Fibroblast of lung (primary cell): Measurements from ENCODE around the gene SYT14. TPM values are rescaled to one million over a fixed set of nuclear protein-coding genes. Genes with fewer than 3 reads are reported as not detected.

Source experiments
- DNase-seq, 2 donors: peaks; one replicate each; pipeline versions ENCODE4 v3.0.0 to v3.0.0-alpha.2; 2010; ENCODE audit warnings: low read depth in 2 of 2
- H2AFZ ChIP-seq: 2 replicates; pipeline ENCODE4 v1.5.1; 2012; ENCODE audit warnings: low read length, control low read depth, inconsistent platforms
- H3K27ac ChIP-seq: 2 replicates; pipeline ENCODE4 v1.5.1; 2011; ENCODE audit warnings: low read length, control low read depth; ENCODE audit not compliant: insufficient read depth
- H3K27me3 ChIP-seq: 2 replicates; pipeline ENCODE4 v1.5.1; 2011; ENCODE audit warnings: mild to moderate bottlenecking, low read length; ENCODE audit not compliant: control insufficient read depth, insufficient read depth
- H3K36me3 ChIP-seq: 2 replicates; pipeline ENCODE4 v1.5.1; 2011; ENCODE audit warnings: low read length; ENCODE audit not compliant: control insufficient read depth, insufficient read depth
- H3K4me1 ChIP-seq: 2 replicates; pipeline ENCODE4 v1.5.1; 2011; ENCODE audit warnings: low read length; ENCODE audit not compliant: control insufficient read depth, insufficient read depth; ENCODE audit errors: extremely low read depth
- H3K4me2 ChIP-seq: 2 replicates; pipeline ENCODE4 v1.5.1; 2011; ENCODE audit warnings: low read length, control low read depth; ENCODE audit not compliant: insufficient read depth; ENCODE audit errors: extremely low read depth
- H3K4me3 ChIP-seq, 4 experiments: fragments of 200-600 bp in 1 of 4; sonication (generic) in 1 of 4; replicated peaks in 1 of 4; 2 replicates each; pipeline ENCODE4 v1.5.1; 2011 to 2016; ENCODE audit warnings: low read length in 4 of 4, low read depth in 3 of 4, mild to moderate bottlenecking in 3 of 4, control low read depth in 2 of 4, inconsistent platforms in 1 of 4, mixed read lengths in 1 of 4; ENCODE audit not compliant: insufficient read depth in 1 of 4; ENCODE audit errors: control extremely low read depth in 1 of 4
- H3K79me2 ChIP-seq: 2 replicates; pipeline ENCODE4 v1.5.1; 2012; ENCODE audit warnings: mild to moderate bottlenecking, low read length, inconsistent platforms; ENCODE audit not compliant: control insufficient read depth, insufficient read depth
- H3K9ac ChIP-seq: 2 replicates; pipeline ENCODE4 v1.5.1; 2011; ENCODE audit warnings: mild to moderate bottlenecking, low read length, control low read depth; ENCODE audit not compliant: insufficient read depth
- H3K9me3 ChIP-seq: 2 replicates; pipeline ENCODE4 v1.5.1; 2012; ENCODE audit warnings: low read depth, low read length; ENCODE audit not compliant: control insufficient read depth, insufficient read depth
- H4K20me1 ChIP-seq: 2 replicates; pipeline ENCODE4 v1.5.1; 2011; ENCODE audit warnings: low read length; ENCODE audit not compliant: control insufficient read depth, insufficient read depth; ENCODE audit errors: extremely low read depth
- EZH2 ChIP-seq: IDR thresholded peaks from 2 replicates; pipeline ENCODE4 v1.5.1; 2012; ENCODE audit warnings: low read length, control low read depth, mild to moderate bottlenecking; ENCODE audit errors: missing control alignments
- polyA plus RNA-seq, 2 donors: library from polyadenylated mRNA; depleted of rRNA in 1 of 2; stranded (reverse) in 1 of 2; unstranded in 1 of 2; fragments of >200 nt; gene quantifications; 2 replicates each; pipeline ENCODE4 v1.2.1, GENCODE V29; 2011 to 2012; ENCODE audit warnings: missing spikeins in 1 of 2
- total RNA-seq: library from RNA; depleted of rRNA; stranded (reverse); fragments of >200 nt; gene quantifications from 2 replicates; pipeline ENCODE4 v1.2.1, GENCODE V29; 2014
- TF ChIP-seq, protein P1 (sequence below), 2 donors: IDR thresholded peaks in 1 of 2; conservative IDR thresholded peaks in 1 of 2; 1 replicate in 1 of 2; 2 replicates in 1 of 2; pipeline ENCODE4 v1.5.1; 2011 to 2012; ENCODE audit warnings: low read length in 2 of 2, control low read depth in 1 of 2, inconsistent platforms in 1 of 2, low read depth in 1 of 2, mild to moderate bottlenecking in 1 of 2

The SYT14 gene
- total and polyA plus RNA-seq, 2 donors (not counting 1 experiment from before 2014, with no cell fraction given) = 0.84 to 0.99 TPM

DNA sequence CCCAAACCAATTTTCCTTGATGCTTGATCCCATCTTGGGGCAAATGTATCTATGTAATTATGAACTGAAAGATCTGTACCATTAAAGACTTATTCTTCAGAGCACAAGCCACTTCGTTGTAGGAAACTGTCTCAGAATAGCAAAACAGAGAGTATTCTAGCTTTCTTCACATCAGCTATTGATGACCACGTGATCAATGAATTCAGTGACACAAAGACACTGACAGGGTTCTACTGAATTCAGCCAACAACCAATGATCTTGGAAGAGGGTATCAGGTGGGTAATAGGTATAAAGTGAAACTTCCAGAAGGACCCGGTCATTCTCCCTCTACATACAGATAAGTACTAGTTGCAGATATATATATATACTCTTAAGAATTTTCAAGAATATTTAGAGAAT is 260.8 kb downstream of the SYT14 start:
- Histone ChIP-seq H4K20me1 (no peaks in the 10 kb centered on the region), H3K27me3 (no peaks in the 10 kb centered on the region), H3K9me3 (no peaks in the 10 kb centered on the region), H3K4me1 (no peaks in the 10 kb centered on the region), H2AFZ (no peak overlapping the region), H3K79me2 (no peaks in the 10 kb centered on the region), H3K27ac (no peak overlapping the region), H3K4me2 (no peak overlapping the region), H3K4me3 (no peak overlapping the region), H3K9ac (no peak overlapping the region), H3K36me3 (no peaks in the 10 kb centered on the region)
- TF ChIP-seq, protein P1, sequence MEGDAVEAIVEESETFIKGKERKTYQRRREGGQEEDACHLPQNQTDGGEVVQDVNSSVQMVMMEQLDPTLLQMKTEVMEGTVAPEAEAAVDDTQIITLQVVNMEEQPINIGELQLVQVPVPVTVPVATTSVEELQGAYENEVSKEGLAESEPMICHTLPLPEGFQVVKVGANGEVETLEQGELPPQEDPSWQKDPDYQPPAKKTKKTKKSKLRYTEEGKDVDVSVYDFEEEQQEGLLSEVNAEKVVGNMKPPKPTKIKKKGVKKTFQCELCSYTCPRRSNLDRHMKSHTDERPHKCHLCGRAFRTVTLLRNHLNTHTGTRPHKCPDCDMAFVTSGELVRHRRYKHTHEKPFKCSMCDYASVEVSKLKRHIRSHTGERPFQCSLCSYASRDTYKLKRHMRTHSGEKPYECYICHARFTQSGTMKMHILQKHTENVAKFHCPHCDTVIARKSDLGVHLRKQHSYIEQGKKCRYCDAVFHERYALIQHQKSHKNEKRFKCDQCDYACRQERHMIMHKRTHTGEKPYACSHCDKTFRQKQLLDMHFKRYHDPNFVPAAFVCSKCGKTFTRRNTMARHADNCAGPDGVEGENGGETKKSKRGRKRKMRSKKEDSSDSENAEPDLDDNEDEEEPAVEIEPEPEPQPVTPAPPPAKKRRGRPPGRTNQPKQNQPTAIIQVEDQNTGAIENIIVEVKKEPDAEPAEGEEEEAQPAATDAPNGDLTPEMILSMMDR (conservative IDR thresholded peaks at IDR 0.05 in 1 of 2, IDR thresholded peaks at IDR 0.05 in 1 of 2; ENCODE audit: low read depth in 1 of 2, low read length in 2 of 2) = no peak
- TF ChIP-seq EZH2 = no peak
- no peak for DNase-seq

DNA sequence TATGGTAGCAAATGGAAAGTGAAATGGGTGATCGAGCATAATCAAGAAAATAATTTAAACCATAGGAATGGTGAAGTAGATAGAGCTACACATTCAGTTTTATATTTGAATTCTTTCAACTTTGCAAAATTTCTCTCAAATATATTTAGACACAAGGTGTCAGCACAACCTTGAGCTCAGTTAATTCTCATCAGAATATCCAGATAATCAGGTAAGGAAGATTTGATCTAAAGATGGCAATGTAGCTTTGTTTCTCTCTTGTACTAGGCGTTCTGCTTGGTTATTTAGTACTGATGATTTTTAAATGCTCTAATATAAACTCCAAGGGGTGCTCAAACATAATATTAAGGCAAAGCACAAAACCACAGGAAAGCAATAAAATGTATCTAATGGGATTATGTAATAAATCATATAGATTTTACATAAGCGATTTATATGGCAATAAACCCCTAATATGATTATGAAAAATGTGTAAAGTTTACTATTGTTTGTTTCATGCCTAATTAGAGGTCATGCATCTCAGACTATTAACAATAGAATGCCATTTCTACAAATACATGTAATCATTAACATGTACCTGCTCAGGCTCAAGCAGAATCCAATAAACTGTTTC is 262.2 kb downstream of the SYT14 start:
- no peak for DNase-seq
- no peaks in the 10 kb centered on the region for H4K20me1 ChIP-seq

DNA sequence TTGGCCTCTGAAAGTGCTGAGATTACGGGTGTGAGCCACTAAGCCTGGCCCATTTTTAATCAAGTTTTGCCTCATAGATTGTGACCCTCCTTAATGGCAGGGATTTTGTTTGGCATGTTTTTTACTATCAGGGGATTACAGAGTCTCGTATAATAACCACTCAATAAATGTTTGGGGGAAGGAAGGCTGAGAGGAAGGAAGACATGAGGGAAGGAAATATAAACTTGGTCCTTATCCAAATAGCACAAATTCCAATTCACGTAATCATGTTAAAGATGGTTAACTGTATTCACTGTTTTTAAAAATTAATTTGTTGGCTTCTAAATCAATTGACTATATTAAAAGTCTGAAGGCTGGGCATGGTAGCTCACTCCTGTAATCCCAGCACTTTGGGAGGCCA is 263.7 kb downstream of the SYT14 start:
- peak in 1 of 2 donors; percentile 34 for DNase-seq
- H3K79me2 ChIP-seq = no peaks in the 10 kb centered on the region
- no peaks in the 10 kb centered on the region for H4K20me1 ChIP-seq
- H3K4me2 ChIP-seq = no peak overlapping the region
- H3K9me3 ChIP-seq = no peaks in the 10 kb centered on the region
- TF ChIP-seq, protein P1 (conservative IDR thresholded peaks at IDR 0.05 in 1 of 2, IDR thresholded peaks at IDR 0.05 in 1 of 2; ENCODE audit: low read depth in 1 of 2, low read length in 2 of 2) = no peak
- TF ChIP-seq EZH2 = no peak
- no peak overlapping the region for H3K27ac ChIP-seq
- H2AFZ ChIP-seq = no peak overlapping the region
- no peak overlapping the region for H3K9ac ChIP-seq
- H3K27me3 ChIP-seq = no peaks in the 10 kb centered on the region
- no peaks in the 10 kb centered on the region for H3K4me1 ChIP-seq
- no peaks in the 10 kb centered on the region for H3K36me3 ChIP-seq
- H3K4me3 ChIP-seq = no peak overlapping the region

More for the DNA sequence above, 262.2 kb downstream of the SYT14 start:
- no peak overlapping the region for H2AFZ ChIP-seq
- no peaks in the 10 kb centered on the region for H3K4me1 ChIP-seq
- no peaks in the 10 kb centered on the region for H3K36me3 ChIP-seq
- no peak overlapping the region for H3K9ac ChIP-seq
- H3K4me2 ChIP-seq = no peak overlapping the region
- H3K4me3 ChIP-seq = no peak overlapping the region
- TF ChIP-seq EZH2 = no peak
- TF ChIP-seq, protein P1 (conservative IDR thresholded peaks at IDR 0.05 in 1 of 2, IDR thresholded peaks at IDR 0.05 in 1 of 2; ENCODE audit: low read depth in 1 of 2, low read length in 2 of 2) = no peak
- H3K27ac ChIP-seq = no peak overlapping the region
- H3K27me3 ChIP-seq = no peaks in the 10 kb centered on the region
- H3K79me2 ChIP-seq = no peaks in the 10 kb centered on the region
- no peaks in the 10 kb centered on the region for H3K9me3 ChIP-seq
